Tibial artery (tissue), 4 donors: ENCODE results near the gene DNAH11.

ENCODE experiments used
- DNase-seq, 2 donors: peaks; one replicate each; pipeline ENCODE4 v3.0.0-alpha.2; 2019
- H3K27ac ChIP-seq, 2 donors: fragments of 200-600 bp; sonication (generic) in 1 of 2; 1 replicate in 1 of 2; 2 replicates in 1 of 2; pipeline ENCODE4 v1.5.1; 2018 to 2019; ENCODE audit warnings: mild to moderate bottlenecking in 1 of 2
- H3K27me3 ChIP-seq, 2 donors: fragments of 200-600 bp; sonication (generic) in 1 of 2; one replicate each; pipeline versions ENCODE4 v1.5.1 to v1.6.0; 2016 to 2019
- H3K36me3 ChIP-seq, 3 donors: fragments of 200-600 bp; sonication (generic) in 2 of 3; one replicate each; pipeline ENCODE4 v1.5.1; 2016 to 2019; ENCODE audit warnings: mild to moderate bottlenecking in 2 of 3
- H3K4me1 ChIP-seq, 4 donors: fragments of 200-600 bp; sonication (generic) in 2 of 4; 1 replicate in 3 of 4; 2 replicates in 1 of 4; pipeline ENCODE4 v1.5.1; 2016 to 2019
- H3K4me3 ChIP-seq, 2 donors: fragments of 200-600 bp; sonication (generic) in 1 of 2; 1 replicate in 1 of 2; 2 replicates in 1 of 2; pipeline ENCODE4 v1.5.1; 2018 to 2019; ENCODE audit warnings: mild to moderate bottlenecking in 2 of 2
- H3K9me3 ChIP-seq, 3 donors: fragments of 200-600 bp; sonication (generic) in 1 of 3; one replicate each; pipeline ENCODE4 v1.5.1; 2016 to 2019
- intact Hi-C: fragments of 100-400 bp; cut with DNase I; formaldehyde crosslinking; loops from one replicate; pipeline ENCODE4 v1.15.0; 2023; ENCODE audit warnings: low total_unique reads
- TF ChIP-seq, protein P1 (sequence below), 2 experiments: fragments of 200-600 bp in 1 of 2; fragments of 450-650 bp in 1 of 2; IDR thresholded peaks; one replicate each; pipeline ENCODE4 v1.5.1; 2017 to 2019; ENCODE audit warnings: antibody characterized with exemption in 2 of 2, mild to moderate bottlenecking in 1 of 2, moderate library complexity in 1 of 2

The DNAH11 gene

DNA sequence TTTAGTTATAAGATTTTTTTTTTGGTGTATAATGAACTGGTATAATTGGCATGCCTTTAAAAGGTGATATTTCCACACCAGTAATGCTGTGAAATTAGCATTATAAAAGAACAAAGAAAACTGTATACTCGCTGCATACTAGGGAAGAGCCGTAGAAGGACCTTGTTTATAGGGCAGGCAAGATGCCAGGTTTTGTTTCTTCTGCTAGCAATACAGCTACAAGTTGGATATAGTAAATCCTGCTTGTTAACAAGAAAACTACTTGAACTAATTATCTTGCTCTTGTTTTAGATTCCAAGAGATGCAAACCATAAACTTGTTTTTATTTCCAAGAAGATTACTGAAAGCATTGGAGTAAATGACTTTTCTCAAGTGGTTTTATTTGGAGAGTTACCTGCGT, 1.9 kb downstream of the DNAH11 start:
- Histone ChIP-seq H3K9me3 (no peaks in the 10 kb centered on the region), H3K27me3 (peaks cover 0 to 19% of the 10 kb centered on the region in 2 donors), H3K36me3 (no peaks in the 10 kb centered on the region), H3K4me3 (no peak overlapping the region), H3K27ac (no peak overlapping the region), H3K4me1 (peaks cover 0 to 16% (median 12%) of the 10 kb centered on the region in 4 donors)
- no peak for DNase-seq
- intact Hi-C loops: no loop called here
- TF ChIP-seq, protein P1, sequence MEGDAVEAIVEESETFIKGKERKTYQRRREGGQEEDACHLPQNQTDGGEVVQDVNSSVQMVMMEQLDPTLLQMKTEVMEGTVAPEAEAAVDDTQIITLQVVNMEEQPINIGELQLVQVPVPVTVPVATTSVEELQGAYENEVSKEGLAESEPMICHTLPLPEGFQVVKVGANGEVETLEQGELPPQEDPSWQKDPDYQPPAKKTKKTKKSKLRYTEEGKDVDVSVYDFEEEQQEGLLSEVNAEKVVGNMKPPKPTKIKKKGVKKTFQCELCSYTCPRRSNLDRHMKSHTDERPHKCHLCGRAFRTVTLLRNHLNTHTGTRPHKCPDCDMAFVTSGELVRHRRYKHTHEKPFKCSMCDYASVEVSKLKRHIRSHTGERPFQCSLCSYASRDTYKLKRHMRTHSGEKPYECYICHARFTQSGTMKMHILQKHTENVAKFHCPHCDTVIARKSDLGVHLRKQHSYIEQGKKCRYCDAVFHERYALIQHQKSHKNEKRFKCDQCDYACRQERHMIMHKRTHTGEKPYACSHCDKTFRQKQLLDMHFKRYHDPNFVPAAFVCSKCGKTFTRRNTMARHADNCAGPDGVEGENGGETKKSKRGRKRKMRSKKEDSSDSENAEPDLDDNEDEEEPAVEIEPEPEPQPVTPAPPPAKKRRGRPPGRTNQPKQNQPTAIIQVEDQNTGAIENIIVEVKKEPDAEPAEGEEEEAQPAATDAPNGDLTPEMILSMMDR (IDR thresholded peaks at IDR 0.05): no peak

DNA sequence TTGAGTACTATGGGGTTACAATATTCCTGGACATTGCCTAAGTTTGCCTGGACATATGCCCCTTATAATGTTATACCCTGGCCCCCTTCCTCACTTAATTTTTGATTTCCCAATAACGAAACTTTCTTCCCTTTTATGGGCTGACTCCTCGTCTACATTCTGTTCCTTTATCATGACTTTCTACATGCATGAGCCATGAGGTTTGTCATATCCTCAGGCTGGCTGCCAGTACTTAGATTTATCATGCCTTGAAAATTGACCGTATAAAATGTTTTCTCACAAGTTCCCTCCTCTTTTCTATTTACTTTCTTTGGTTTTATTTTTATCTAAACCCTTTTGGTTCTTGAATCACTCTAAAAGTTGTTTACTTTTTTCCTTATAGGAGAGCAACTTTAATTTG, 4.7 kb downstream of the DNAH11 start:
- no peak overlapping the region for H3K27ac ChIP-seq
- intact Hi-C loops: no loop called here
- peaks cover 0 to 15% (median 12%) of the 10 kb centered on the region in 4 donors for H3K4me1 ChIP-seq
- DNase-seq: no peak
- H3K27me3 ChIP-seq: peaks cover 0 to 19% of the 10 kb centered on the region in 2 donors
- no peaks in the 10 kb centered on the region for H3K9me3 ChIP-seq
- no peak overlapping the region for H3K4me3 ChIP-seq
- TF ChIP-seq, protein P1 (IDR thresholded peaks at IDR 0.05): no peak
- no peaks in the 10 kb centered on the region for H3K36me3 ChIP-seq

DNA sequence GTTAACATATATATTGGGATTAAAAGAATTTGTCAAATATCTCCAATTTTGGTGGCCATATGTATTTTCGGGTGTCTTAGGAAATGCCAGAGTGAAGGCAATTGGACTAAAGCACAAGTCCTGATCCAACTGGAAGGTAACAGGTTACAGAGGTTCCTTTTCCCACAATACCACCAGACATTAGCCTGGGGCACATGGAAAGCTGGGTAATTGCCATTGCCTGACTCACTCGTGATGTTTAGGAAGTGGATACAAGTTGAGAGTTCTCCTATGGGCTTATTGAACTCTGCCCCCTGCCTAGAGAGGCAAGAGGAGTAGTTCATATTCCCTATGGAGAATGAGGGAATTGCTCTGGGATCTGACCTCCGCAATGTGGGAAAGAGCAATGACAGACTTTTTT, 5.7 kb downstream of the DNAH11 start:
- peaks cover 0 to 5% (median 4%) of the 10 kb centered on the region in 4 donors for H3K4me1 ChIP-seq
- no peak overlapping the region for H3K4me3 ChIP-seq
- H3K27me3 ChIP-seq: peaks cover 0 to 10% of the 10 kb centered on the region in 2 donors
- H3K9me3 ChIP-seq: no peaks in the 10 kb centered on the region
- intact Hi-C loops: no loop called here
- H3K36me3 ChIP-seq: no peaks in the 10 kb centered on the region
- no peak overlapping the region for H3K27ac ChIP-seq
- no peak for DNase-seq
- TF ChIP-seq, protein P1 (IDR thresholded peaks at IDR 0.05): no peak

DNA sequence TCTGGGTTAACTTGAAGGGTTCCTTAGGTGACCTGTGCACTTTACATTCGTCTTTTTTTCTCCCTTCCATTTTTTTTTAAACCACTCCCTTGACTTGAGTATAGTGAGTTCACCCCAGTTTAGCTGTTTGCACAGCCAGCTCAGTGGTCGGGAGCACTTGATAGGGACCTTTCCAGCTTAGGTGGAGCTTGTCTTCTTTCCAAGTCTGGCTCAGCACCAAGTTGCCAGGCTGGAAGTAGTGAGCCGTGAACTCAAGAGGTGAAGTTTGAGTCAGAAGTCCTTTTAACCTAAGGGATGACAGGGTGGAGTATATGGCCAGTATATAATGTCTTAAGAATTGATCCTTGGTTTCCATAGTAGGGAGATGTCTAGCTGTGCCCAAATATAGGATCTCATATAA, 7.2 kb downstream of the DNAH11 start:
- H3K4me1 ChIP-seq: no peaks in the 10 kb centered on the region
- intact Hi-C loops: no loop called here
- no peaks in the 10 kb centered on the region for H3K36me3 ChIP-seq
- H3K27me3 ChIP-seq: peaks cover 0 to 4% of the 10 kb centered on the region in 2 donors
- H3K4me3 ChIP-seq: no peak overlapping the region
- no peak for DNase-seq
- no peaks in the 10 kb centered on the region for H3K9me3 ChIP-seq
- H3K27ac ChIP-seq: no peak overlapping the region
- TF ChIP-seq, protein P1 (IDR thresholded peaks at IDR 0.05): no peak

DNA sequence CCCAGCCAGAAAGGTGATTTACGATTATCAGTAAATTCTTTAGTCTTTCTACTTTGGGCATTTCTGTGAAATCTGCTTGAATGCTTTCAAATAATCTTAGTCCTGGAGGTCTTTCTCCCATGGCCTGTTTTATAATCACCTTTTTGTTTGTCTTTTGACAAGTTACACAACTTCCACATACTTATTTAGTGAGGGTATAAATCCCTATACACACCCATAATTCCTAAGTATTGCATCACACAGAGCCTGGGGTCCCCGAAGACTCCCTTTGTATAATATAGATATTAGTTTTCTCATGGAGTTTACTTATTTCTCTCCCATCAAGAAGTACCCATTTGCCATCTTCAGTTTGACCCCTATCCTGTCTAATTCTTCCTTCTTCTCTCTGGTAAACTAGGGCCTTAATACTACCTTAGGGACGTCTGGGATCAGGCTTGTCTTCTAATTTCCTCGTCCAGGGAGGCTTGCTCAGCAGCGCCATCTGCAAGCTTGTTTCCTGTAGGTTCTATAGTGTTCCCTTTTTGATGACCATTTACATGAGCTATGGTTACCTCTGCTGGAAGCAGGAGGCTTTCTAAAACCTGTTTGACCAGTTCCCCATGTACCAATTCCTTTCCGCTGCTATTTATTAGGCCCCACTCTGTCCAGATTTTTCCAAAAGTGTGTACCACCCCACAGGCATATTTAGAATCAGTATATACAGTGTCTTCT, 8.1 kb downstream of the DNAH11 start:
- no peak for DNase-seq
- Histone ChIP-seq H3K4me1 (no peaks in the 10 kb centered on the region), H3K27ac (no peak overlapping the region), H3K9me3 (no peaks in the 10 kb centered on the region), H3K4me3 (no peak overlapping the region), H3K36me3 (no peaks in the 10 kb centered on the region), H3K27me3 (peaks cover 0 to 4% of the 10 kb centered on the region in 2 donors)
- TF ChIP-seq, protein P1 (IDR thresholded peaks at IDR 0.05): no peak
- intact Hi-C loops: no loop called here
